AG10803 (cell line): ENCODE measurements around the gene NSG2.
A peak's percentile ranks its signal among the peaks of the same experiment; 100 is the strongest.
"Not testable (repeated sequence)": the region's sequence is repeated elsewhere in the genome, so short reads cannot be mapped to it uniquely, and the experiment has no call there.

Experiments
- DNase-seq: peaks from one replicate; pipeline ENCODE4 v3.0.0; 2010; ENCODE audit warnings: low read depth
- H3K4me3 ChIP-seq: 2 replicates; pipeline ENCODE4 v1.5.1; 2011; ENCODE audit warnings: mild to moderate bottlenecking, low read length, control low read depth
- CTCF ChIP-seq: conservative IDR thresholded peaks from 2 replicates; pipeline ENCODE4 v1.5.1; 2011; ENCODE audit warnings: mild to moderate bottlenecking, low read length, control low read depth, inconsistent platforms

Gene NSG2

GRCh38 chr5:174011441-174011840 lies 34.1 kb upstream of the NSG2 start:
- DNase-seq, result no peak
- H3K4me3 ChIP-seq, result no peak overlapping the region
- TF ChIP-seq CTCF, result no peak

- DNase-seq, result peak; percentile 42
- H3K4me3 ChIP-seq, result not testable (repeated sequence)
- TF ChIP-seq CTCF, result peak; percentile 57
Observed at GRCh38 chr5:174020069-174020927, 25.2 kb upstream of the NSG2 start.

GRCh38 chr5:174020928-174021304 lies 24.6 kb upstream of the NSG2 start:
- TF ChIP-seq CTCF, result no peak
- no peak overlapping the region for H3K4me3 ChIP-seq
- no peak for DNase-seq

- no peak for DNase-seq
- no peak overlapping the region for H3K4me3 ChIP-seq
- no peak for TF ChIP-seq CTCF
Observed at GRCh38 chr5:174022384-174023095, 23.0 kb upstream of the NSG2 start.

GRCh38 chr5:174030286-174030685 lies 15.2 kb upstream of the NSG2 start:
- no peak for TF ChIP-seq CTCF
- H3K4me3 ChIP-seq, result no peak overlapping the region
- no peak for DNase-seq

- no peak for TF ChIP-seq CTCF
Observed at GRCh38 chr5:174044466-174045254, 846 bp upstream of the NSG2 start.

More at GRCh38 chr5:174044466-174045254, 846 bp upstream of the NSG2 start:
- no peak overlapping the region for H3K4me3 ChIP-seq
- DNase-seq, result no peak
